OCI-LY7 (cell line): ENCODE results near the gene THEM5. TPM values are rescaled to one million over a fixed set of nuclear protein-coding genes. Genes with fewer than 3 reads are reported as not detected.
A peak's percentile ranks its signal among the peaks of the same experiment; 100 is the strongest.

Source experiments
- BruUV-seq: library from RNA; stranded (reverse); fragments of 400-500 nt; replicated peaks from 2 replicates; lab custom pipeline; 2021; lab: Mats Ljungman, UMichigan
- CTCF ChIA-PET: fragments of 300-600 bp; sonication (Branson Sonifier 250); formaldehyde crosslinking; loops from one replicate; lab custom pipeline; 2022; ENCODE audit warnings: antibody characterized with exemption; ENCODE audit not compliant: unreplicated experiment; lab: Charles Lee
- POLR2A ChIA-PET: fragments of 300-600 bp; sonication (Branson Sonifier 250); formaldehyde crosslinking; loops from one replicate; lab custom pipeline; 2022; ENCODE audit warnings: antibody characterized with exemption; lab: Charles Lee
- DNase-seq: peaks from one replicate; pipeline ENCODE4 v3.0.0-alpha.2; 2015; ENCODE audit warnings: low spot score
- H2AFZ ChIP-seq: fragments of 200-600 bp; sonication (generic), shearing (Covaris generic); 2 replicates; pipeline ENCODE4 v1.6.1; 2014; ENCODE audit warnings: mild to moderate bottlenecking, antibody characterized with exemption, low read length, moderate library complexity
- H3K27ac ChIP-seq: fragments of 200-600 bp; sonication (generic); 2 replicates; pipeline ENCODE4 v1.5.1; 2014; ENCODE audit warnings: mixed run types, low read depth, mild to moderate bottlenecking, moderate library complexity, low read length, inconsistent platforms; ENCODE audit not compliant: poor library complexity, severe bottlenecking
- H3K36me3 ChIP-seq: fragments of 200-600 bp; sonication (generic); 2 replicates; pipeline ENCODE4 v1.6.1; 2014; ENCODE audit warnings: mild to moderate bottlenecking, antibody characterized with exemption, low read length, moderate library complexity, mixed read lengths; ENCODE audit not compliant: insufficient read depth
- H3K4me1 ChIP-seq: fragments of 200-600 bp; sonication (generic); 2 replicates; pipeline ENCODE4 v1.5.1; 2014; ENCODE audit warnings: mild to moderate bottlenecking, low read length; ENCODE audit not compliant: insufficient read depth, poor library complexity, severe bottlenecking
- H3K4me2 ChIP-seq: fragments of 200-600 bp; sonication (generic); 2 replicates; pipeline ENCODE4 v1.6.1; 2014; ENCODE audit warnings: mild to moderate bottlenecking, low read length
- H3K4me3 ChIP-seq: fragments of 200-600 bp; sonication (generic); 2 replicates; pipeline ENCODE4 v1.5.1; 2014; ENCODE audit warnings: mild to moderate bottlenecking, low read depth, low read length; ENCODE audit not compliant: poor library complexity, severe bottlenecking
- H3K79me2 ChIP-seq: fragments of 200-600 bp; sonication (generic); 2 replicates; pipeline ENCODE4 v1.6.1; 2016; ENCODE audit warnings: low read depth, mild to moderate bottlenecking, low read length, moderate library complexity, mixed read lengths; ENCODE audit not compliant: insufficient read depth
- H3K9me2 ChIP-seq: fragments of 200-600 bp; sonication (generic); 2 replicates; pipeline ENCODE4 v1.6.1; 2016; ENCODE audit warnings: mild to moderate bottlenecking, low read length, mixed read lengths; ENCODE audit not compliant: insufficient read depth
- H3K9me3 ChIP-seq: fragments of 200-600 bp; sonication (generic); 2 replicates; pipeline ENCODE4 v1.6.1; 2014; ENCODE audit warnings: mild to moderate bottlenecking, mixed run types, low read length, mixed read lengths
- H4K20me1 ChIP-seq: fragments of 200-600 bp; sonication (generic); 2 replicates; pipeline ENCODE4 v1.6.1; 2014; ENCODE audit warnings: mild to moderate bottlenecking, antibody characterized with exemption, low read length, moderate library complexity, mixed read lengths; ENCODE audit not compliant: insufficient read depth
- EZH2phosphoT487 ChIP-seq: fragments of 200-600 bp; sonication (generic); IDR thresholded peaks from 2 replicates; pipeline ENCODE4 v1.6.1; 2018; ENCODE audit warnings: low read depth, borderline replicate concordance, mild to moderate bottlenecking, mixed run types, antibody characterized with exemption, low read length, moderate library complexity, mixed read lengths
- intact Hi-C: fragments of 100-400 bp; cut with micrococcal nuclease; formaldehyde crosslinking; loops from one replicate; pipeline ENCODE4 v1.10.0; 2022; ENCODE audit not compliant: unreplicated experiment
- total RNA-seq, 2 experiments: library from RNA; depleted of rRNA in 1 of 2; stranded (reverse); fragments of >200 nt in 1 of 2; shearing (Covaris generic) in 1 of 2; gene quantifications; 2 replicates each; pipeline ENCODE4 v1.2.3, GENCODE V29; 2014 to 2022
- TF ChIP-seq, protein P1 (sequence below): fragments of 200-600 bp; sonication (generic); conservative IDR thresholded peaks from 2 replicates; pipeline ENCODE4 v1.5.1; 2014; ENCODE audit warnings: mild to moderate bottlenecking, antibody characterized with exemption, low read length, moderate library complexity, mixed read lengths

THEM5 gene
- total RNA-seq, 2 experiments from 2014 or later, result not detected

DNA sequence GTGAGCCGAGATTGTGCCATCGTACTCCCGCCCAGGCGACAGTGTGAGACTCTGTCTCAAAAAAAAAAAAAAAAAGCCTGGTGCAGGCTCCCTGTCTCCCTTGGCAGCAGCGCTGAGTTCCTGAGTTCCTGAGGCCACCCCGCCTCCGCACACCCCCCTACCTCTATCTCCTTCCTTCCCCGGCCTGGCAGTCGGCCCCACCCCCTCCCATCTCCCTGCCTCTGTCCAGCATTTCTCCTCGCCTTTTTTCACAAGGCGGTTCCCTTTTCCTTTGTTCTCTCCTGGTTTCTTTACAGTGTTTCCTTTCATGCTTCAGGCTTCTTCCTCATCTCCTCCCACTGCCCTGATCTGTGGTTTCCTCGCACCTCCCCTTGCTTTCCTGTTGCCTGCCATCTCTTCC, 24.6 kb downstream of the THEM5 start:
- BruUV-seq, result no TSS peak
- Histone ChIP-seq H3K27ac (no peak overlapping the region), H3K36me3 (no peaks in the 10 kb centered on the region), H2AFZ (no peak overlapping the region), H3K4me2 (no peak overlapping the region), H3K4me1 (peaks cover 11% of the 10 kb centered on the region), H3K9me3 (no peaks in the 10 kb centered on the region), H4K20me1 (no peaks in the 10 kb centered on the region), H3K9me2 (no peaks in the 10 kb centered on the region), H3K79me2 (no peaks in the 10 kb centered on the region), H3K4me3 (no peak overlapping the region)
- intact Hi-C loops, result no loop called here
- ChIA-PET CTCF (interaction anchor here (0.7 kb wide), 1 partner anchor 87 kb away, joined by 3 read pairs; no protein-coding TSS in a partner anchor), POLR2A (no interaction called here)
- no peak for DNase-seq
- TF ChIP-seq EZH2phosphoT487, result no peak
- TF ChIP-seq, protein P1, sequence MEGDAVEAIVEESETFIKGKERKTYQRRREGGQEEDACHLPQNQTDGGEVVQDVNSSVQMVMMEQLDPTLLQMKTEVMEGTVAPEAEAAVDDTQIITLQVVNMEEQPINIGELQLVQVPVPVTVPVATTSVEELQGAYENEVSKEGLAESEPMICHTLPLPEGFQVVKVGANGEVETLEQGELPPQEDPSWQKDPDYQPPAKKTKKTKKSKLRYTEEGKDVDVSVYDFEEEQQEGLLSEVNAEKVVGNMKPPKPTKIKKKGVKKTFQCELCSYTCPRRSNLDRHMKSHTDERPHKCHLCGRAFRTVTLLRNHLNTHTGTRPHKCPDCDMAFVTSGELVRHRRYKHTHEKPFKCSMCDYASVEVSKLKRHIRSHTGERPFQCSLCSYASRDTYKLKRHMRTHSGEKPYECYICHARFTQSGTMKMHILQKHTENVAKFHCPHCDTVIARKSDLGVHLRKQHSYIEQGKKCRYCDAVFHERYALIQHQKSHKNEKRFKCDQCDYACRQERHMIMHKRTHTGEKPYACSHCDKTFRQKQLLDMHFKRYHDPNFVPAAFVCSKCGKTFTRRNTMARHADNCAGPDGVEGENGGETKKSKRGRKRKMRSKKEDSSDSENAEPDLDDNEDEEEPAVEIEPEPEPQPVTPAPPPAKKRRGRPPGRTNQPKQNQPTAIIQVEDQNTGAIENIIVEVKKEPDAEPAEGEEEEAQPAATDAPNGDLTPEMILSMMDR, result no peak

DNA sequence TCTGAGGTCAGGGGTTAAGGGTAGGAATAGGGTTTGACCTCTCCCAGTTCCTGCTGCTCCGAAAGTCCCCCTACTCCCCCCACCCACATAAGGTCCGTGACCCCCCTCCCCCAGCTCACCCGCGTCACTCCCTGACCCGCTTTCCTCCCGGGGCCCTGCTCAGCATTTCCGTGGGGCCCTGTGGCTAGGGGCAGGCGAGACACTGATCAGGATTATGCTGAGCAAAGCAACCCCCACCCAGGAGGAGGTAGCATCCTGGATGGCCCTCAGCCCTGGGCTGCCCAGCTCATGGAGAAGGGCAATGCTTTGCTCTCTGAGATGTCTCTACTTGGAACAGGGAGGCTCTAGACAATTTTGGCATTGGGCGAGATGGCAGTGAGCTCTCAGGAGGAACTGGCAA, 25.7 kb downstream of the THEM5 start:
- no peak overlapping the region for H3K4me3 ChIP-seq
- H3K36me3 ChIP-seq, result no peaks in the 10 kb centered on the region
- POLR2A ChIA-PET, result interaction anchor here (0.5 kb wide), 1 partner anchor 8 kb away, joined by 3 read pairs; no protein-coding TSS in a partner anchor
- no peaks in the 10 kb centered on the region for H4K20me1 ChIP-seq
- H3K9me2 ChIP-seq, result no peaks in the 10 kb centered on the region
- no peaks in the 10 kb centered on the region for H3K9me3 ChIP-seq
- H3K27ac ChIP-seq, result no peak overlapping the region
- H3K79me2 ChIP-seq, result no peaks in the 10 kb centered on the region
- intact Hi-C loops, result no loop called here
- peaks cover 11% of the 10 kb centered on the region for H3K4me1 ChIP-seq
- H2AFZ ChIP-seq, result no peak overlapping the region
- BruUV-seq, result no TSS peak
- DNase-seq, result no peak
- no peak for TF ChIP-seq EZH2phosphoT487
- TF ChIP-seq, protein P1, result no peak
- no peak overlapping the region for H3K4me2 ChIP-seq
- CTCF ChIA-PET, result no interaction called here

DNA sequence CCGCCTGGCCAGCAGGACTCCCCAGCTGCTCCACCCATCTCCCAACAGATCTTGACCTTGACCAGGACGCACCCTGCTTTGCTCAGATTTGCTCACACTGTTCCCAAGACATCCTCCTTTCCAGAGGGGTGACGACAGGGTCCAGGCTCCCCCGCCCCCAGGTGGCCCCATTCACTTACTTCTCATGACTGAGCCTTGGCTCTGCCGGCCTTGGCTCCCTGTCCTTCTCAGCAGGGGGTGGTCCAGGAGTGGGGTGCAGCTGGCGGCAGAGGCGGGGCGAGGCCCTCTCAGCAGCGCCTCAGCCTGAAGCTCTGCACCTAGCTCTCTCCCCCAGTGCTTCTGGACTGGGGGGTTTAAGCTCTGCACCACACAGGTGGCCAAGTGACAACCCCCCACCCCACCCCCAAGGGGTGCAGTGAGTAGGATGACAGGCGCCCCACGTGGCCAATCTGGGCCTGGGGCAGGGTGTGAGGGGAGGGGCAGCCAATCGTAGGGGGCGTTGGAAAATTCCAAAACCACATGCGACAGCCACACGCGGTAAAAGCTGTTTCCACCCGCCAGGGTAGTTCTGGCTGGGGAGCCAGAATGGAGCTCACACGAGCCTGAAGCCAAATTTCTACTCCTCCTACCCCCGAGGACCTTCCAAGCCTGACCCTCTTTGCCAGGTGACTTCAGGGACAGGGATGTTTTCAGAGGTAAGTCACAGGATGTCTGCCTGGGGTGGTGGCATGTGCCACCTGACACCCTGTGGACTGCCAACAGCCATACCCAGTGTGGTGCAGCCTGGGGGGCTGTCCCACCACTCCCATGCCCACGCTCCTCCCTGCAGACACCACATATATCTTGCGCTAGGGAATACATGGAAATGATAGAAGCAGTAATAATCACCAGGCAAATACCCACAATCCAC, 27.5 kb downstream of the THEM5 start:
- no peak overlapping the region for H3K4me2 ChIP-seq
- H3K36me3 ChIP-seq, result no peaks in the 10 kb centered on the region
- no peak overlapping the region for H3K27ac ChIP-seq
- TF ChIP-seq, protein P1, result peak; percentile 23; the same call in 1 of the 2 replicates
- TF ChIP-seq EZH2phosphoT487, result no peak
- no peaks in the 10 kb centered on the region for H3K79me2 ChIP-seq
- no peak overlapping the region for H3K4me3 ChIP-seq
- ChIA-PET CTCF (no interaction called here), POLR2A (no interaction called here)
- no peaks in the 10 kb centered on the region for H3K9me2 ChIP-seq
- H3K9me3 ChIP-seq, result no peaks in the 10 kb centered on the region
- peaks cover 20% of the 10 kb centered on the region for H3K4me1 ChIP-seq
- intact Hi-C loops, result no loop called here
- H2AFZ ChIP-seq, result 0 out of 2 replicates have a peak overlapping the region, but pooled peaks have one; percentile 33
- peak; percentile 20 for DNase-seq
- no TSS peak for BruUV-seq
- no peaks in the 10 kb centered on the region for H4K20me1 ChIP-seq
